HG03469 (cell line): ENCODE results near the gene TSHZ2.
"Not testable (repeated sequence)": the region's sequence is repeated elsewhere in the genome, so short reads cannot be mapped to it uniquely, and the experiment has no call there.

Experiments
- ATAC-seq: cut with Tn5 transposase; IDR thresholded peaks from one replicate; pipeline ENCODE4 v1.9.1; 2021; ENCODE audit warnings: mild to moderate bottlenecking, moderate library complexity, moderate number of reproducible peaks; ENCODE audit not compliant: unreplicated experiment

Gene TSHZ2

DNA sequence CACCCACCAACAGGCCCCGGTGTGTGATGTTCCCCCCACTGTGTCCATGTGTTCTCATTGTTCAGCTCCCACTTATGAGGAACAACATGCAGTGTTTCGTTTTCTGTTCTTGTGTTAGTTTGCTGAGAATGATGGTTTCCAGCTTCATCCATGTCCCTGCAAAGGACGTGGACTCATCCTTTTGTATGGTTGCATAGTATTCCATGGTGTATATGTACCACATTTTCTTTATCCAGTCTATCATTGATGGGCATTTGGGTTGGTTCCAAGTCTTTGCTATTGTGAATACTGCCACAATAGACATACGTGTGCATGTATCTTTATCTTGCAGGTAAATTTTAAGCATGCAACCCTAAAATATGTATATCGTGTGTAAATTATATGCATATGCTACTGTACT lies 52.5 kb downstream of the TSHZ2 start:
- not testable (repeated sequence) for ATAC-seq

- ATAC-seq, result no peak
These were observed 54.9 kb downstream of the TSHZ2 start for GRCh38 chr20:53027089-53027488.

DNA sequence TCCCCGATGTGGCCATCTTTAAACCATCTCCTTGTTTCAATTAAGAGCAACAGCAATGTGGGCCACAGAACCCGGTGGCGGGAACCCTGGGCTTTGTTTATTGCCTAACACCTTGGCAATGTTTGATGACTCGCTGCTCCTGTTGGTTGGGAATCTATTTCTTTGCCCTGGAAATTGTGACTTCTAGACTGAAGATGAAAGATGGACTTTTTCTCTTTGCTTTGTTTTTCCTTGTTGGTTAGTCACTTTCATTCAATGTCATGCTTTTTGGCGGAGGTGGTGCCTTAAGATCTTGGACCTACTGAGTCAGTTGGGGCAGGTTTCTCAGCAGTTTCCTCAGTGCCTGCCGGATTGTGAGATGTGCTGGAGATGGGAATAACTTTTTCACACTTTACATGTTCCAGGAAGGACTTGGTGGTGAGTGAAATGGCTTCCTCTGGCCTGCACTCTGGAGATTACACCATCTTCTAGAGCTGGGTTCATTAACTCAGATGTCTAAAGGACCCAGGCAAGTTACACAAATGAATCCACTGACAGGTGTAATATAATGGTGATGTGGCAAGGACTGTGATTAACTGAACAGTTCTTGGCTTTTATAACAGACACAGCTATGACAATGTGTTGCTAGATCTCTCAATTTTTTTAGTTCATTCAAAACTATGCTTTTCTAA lies 56.3 kb downstream of the TSHZ2 start:
- no peak for ATAC-seq

GRCh38 chr20:53030061-53030460 lies 57.9 kb downstream of the TSHZ2 start:
- no peak for ATAC-seq

DNA sequence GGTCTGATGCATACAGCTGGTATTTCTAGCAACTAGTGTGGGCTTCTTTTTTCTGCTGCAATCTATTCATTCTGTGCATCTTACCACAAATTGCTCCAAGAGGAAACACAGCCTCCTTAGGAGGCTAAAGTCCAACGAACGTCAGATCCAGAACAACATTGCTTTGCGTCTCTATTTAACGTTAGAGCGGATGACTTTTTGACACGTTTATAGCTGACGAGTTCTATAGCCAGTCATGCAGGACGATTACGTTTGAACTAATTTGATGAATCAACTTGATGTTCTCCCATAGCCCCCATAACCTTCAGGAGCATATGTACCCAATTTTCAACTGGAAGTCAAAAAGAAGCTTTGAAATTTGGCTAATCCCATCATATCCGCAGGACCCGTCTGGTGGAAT lies 59.9 kb downstream of the TSHZ2 start:
- no peak for ATAC-seq

- ATAC-seq, result no peak
These were observed 60.3 kb downstream of the TSHZ2 start for GRCh38 chr20:53032478-53032932.

DNA sequence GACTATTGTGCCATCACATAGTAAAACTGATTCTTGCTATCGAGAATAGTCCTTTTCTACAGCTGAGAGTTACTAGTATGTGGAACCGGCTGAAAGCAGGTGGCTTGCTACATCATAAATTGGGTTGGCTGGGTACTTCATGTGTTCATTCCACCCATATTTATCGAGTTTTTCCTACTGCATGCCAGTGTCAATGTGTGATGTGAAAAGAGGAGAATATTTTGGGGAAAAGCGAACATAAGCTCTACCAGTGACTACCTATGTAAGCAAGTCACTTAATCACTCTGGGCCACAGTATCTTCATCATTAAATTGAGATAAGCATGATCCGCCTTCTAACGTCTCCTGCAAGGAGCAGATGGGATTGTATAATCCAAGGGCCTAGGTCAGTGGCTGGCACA lies 61.0 kb downstream of the TSHZ2 start:
- ATAC-seq, result no peak

DNA sequence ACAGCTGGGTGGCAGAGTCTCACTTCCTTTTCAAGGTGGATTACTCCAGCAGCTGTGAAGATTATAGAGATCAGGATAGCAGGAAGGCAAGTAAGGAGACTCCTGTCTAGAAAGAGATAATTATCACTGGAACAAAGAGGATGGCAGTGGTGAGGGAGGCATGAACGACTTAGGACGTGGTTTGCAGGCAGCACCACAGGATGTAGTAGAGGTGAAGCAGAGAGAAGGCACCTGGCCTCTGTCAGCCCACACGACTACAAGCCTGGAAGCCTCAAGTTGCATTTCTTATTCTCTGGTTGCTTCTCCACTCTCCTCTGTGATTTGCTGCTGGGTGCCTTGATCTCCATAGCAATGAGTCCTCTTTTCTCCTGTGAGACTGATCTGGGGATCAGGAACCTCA lies 62.7 kb downstream of the TSHZ2 start:
- ATAC-seq, result no peak

GRCh38 chr20:53036992-53037391 lies 64.8 kb downstream of the TSHZ2 start:
- no peak for ATAC-seq

GRCh38 chr20:53037621-53038020 lies 65.5 kb downstream of the TSHZ2 start:
- ATAC-seq, result no peak

DNA sequence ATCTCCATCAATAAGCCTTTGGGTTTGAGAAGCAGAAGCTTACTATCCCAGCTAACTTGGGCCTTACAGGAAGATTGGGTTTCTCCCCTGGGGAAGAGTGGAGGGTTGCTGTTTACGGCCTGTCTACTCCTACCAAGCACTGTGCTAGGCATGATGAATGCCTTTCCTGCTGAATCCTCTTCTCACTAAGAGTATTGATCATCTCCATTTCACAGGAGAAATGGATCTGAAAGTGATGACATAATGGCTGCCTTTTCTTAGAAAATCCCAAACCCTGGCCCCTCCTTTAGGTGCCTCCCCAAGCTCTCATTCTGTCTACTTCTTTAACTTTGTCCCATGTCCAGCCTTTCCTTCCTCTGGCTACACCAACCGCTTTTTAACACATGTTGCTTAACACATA lies 66.1 kb downstream of the TSHZ2 start:
- ATAC-seq, result no peak

DNA sequence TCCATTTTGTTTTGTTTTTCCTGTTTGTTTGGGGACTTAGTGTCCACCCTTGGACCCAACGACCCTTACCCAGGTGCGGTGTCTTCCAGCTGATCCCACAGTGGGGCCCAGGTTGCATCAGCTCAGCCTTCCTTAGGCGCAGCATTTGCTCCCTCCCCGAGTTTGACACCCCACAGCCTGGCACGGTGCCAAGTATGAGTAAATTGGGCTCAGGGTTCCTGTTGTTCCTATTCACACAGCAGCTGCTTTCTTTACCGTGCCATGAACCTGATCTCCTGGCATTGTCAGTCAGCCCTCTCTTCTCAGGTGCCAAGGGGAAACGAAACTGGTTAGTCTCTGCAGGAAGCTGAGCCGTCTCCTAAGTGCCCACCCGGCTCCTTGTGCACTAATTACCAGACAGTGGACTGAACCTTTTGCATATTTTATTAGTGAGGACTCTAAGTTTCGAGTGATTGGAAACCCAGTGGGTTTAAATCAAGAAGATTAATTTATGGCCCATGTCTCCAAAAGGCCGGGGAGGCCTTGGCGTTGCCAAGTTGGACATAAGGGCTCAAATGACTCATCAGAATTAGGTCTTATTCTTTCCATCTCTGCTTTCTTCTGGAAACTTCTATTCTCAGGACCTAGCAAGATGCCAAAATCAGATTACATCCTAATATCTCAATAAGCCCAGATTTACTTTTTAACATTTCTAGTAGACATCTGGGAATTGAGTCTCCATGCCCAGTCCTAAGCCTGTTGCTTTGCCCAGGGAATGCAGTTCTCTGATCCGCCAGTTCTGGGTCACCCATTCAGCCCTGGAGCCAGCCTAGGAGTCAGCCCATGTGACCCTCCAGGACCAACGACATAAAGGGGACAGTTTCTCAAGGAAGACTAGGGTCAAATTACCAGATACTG lies 68.8 kb downstream of the TSHZ2 start:
- no peak for ATAC-seq

DNA sequence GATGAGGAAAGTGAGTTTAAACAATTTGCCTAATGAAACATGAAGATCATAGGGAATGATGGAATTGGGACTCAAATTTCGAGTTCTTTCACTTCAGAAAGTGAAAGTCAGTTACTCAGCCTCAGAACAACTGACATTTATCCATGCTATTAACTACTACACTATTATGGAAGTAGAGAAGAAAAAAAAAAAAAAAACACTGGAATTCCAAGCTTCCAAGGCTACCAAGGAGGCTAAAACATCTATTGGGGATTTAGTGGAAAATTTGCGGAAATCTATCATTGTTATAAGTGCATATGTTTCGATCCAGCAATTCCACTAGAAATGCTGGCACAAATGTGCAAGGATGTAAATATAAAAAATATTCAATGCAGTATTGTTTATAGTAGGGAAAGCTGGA lies 70.4 kb downstream of the TSHZ2 start:
- ATAC-seq, result no peak

- ATAC-seq, result no peak
These were observed 72.1 kb downstream of the TSHZ2 start for GRCh38 chr20:53044296-53044695.

- no peak for ATAC-seq
These were observed 73.8 kb downstream of the TSHZ2 start for GRCh38 chr20:53045941-53046340.

GRCh38 chr20:53047203-53047602 lies 75.0 kb downstream of the TSHZ2 start:
- ATAC-seq, result no peak

- ATAC-seq, result no peak
These were observed 76.2 kb downstream of the TSHZ2 start for GRCh38 chr20:53048387-53048786.

GRCh38 chr20:53050338-53050737 lies 78.2 kb downstream of the TSHZ2 start:
- ATAC-seq, result no peak

- ATAC-seq, result no peak
These were observed 80.2 kb downstream of the TSHZ2 start for GRCh38 chr20:53052380-53052779.

GRCh38 chr20:53053595-53053994 lies 81.4 kb downstream of the TSHZ2 start:
- ATAC-seq, result no peak

DNA sequence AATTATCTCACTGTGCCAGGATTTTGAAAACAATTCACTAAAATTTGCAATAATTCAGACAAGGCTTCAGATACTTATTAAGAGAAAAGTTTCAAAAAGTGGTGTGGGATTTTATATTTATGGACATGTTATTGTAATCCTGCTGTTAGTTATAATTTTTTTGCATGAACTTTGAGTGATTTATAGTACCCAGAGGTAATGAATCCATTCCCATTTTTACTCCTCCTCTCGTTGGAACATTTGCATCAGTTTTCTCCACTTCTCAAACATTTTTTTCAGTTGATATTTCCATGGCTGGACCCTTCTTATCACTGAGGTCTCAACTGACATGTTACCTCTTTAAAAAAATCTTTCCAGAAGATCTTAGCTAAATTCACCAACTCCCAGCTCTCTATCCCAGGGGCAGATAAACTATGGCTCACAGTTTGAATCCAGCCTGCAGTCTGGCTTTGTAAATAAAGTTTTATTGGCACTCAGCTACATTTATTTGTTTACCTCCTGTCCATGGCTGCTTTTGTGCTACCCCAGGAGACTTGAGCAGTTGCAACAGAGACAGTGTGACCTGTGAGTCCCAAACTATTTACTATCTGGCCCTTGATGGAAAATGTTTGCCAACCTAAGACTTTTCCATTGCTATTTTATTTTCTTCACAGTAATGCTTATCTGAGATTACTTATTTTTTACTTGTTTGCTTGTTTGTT lies 83.4 kb downstream of the TSHZ2 start:
- ATAC-seq, result no peak

- no peak for ATAC-seq
These were observed 85.4 kb downstream of the TSHZ2 start for GRCh38 chr20:53057579-53057978.
